Stimulated activated CD4-positive, alpha-beta T cell treated with anti-CD3 and anti-CD28 coated beads, Interleukin-1b, Interleukin-23, amount 100 ng/mL, for 48 hours (primary cell): ENCODE data around the gene FARP1.
"Not testable (repeated sequence)": the region's sequence is repeated elsewhere in the genome, so short reads cannot be mapped to it uniquely, and the experiment has no call there.

Experiments
- DNase-seq: peaks from one replicate; pipeline ENCODE4 v3.0.0-alpha.2; 2020

FARP1 gene

DNA sequence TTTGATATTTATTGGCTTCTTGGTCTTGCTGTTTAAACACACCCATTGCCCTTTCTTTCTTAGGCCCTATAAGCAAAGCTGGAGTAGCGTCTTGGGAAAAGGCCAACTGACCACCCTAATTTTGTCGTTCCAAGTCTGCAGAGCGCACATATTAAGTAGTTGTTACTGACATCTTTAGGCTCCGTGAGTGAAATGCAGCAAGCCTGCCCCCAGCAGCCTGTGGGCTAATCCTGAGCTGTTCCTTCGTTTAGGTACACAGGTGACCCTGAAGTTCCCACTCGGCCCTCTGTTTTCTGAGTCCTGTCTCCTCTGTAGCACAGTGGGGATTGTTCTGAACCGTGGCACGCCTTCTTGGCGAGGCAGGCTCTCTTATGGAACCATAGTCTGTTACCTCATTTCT, 263.5 kb downstream of the FARP1 start:
- no peak for DNase-seq

- DNase-seq: no peak
Measured at GRCh38 chr13:98406971-98407370, 264.1 kb downstream of the FARP1 start.

- DNase-seq: no peak
Measured at GRCh38 chr13:98407575-98407974, 264.7 kb downstream of the FARP1 start.

DNA sequence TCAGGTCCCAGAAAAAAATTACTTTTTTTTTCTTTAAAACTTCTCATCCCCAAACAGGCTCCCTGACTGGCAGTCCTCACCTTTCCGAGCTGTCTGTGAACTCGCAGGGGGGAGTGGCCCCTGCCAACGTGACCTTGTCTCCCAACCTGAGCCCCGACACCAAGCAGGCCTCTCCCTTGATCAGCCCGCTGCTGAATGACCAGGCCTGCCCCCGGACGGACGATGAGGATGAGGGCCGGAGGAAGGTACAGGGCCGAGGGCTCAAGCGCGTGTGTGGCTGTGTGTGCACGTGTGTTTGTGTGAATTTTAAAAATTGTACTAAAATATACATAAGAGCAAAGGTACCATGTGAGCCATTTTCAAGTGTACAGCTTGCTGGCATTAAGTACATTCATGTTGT, 266.4 kb downstream of the FARP1 start:
- no peak for DNase-seq

- DNase-seq: no peak
Measured at GRCh38 chr13:98410612-98411011, 267.7 kb downstream of the FARP1 start.

DNA sequence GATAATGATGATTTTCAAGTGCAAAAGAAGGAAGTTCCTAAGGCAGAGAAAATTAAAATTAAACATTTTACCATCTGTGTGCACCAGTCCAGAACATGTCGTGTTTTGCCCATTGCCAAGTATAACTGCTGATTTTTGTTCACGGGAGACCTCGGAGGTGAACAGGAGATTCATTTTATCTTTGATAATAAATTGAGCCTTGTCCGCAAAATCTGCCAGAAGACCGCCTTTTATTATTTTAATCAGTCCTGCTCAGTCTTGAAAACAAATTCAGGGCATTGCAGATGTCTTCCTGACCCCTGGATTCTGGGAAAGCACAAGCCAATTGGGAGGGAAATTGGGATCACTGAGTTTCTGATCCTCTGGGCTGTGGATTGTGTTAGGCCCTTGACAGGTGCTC, 268.1 kb downstream of the FARP1 start:
- no peak for DNase-seq

- DNase-seq: no peak
Measured at GRCh38 chr13:98411617-98412265, 268.8 kb downstream of the FARP1 start.

GRCh38 chr13:98413278-98413677, 270.4 kb downstream of the FARP1 start:
- DNase-seq: not testable (repeated sequence)

DNA sequence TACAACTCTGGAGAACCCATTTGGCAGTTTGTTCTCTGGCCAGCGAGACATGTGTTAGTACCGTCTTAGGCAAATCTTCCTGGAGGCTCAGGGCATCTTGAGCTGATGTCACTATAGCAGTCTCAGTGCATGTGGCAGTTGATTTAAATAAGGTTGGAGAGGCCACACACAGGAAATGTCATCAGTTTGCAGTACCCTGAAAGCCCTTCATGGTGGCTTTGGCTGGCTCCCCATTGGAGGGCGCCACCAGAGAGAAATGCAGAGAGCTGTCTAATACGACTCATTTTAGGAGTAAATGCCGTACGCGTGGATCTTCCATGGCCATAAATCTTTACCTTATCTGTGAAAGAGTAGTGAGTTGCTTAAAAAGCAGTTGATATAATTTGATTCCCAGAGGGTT, 270.9 kb downstream of the FARP1 start:
- peak; percentile 5 for DNase-seq

- DNase-seq: no peak
Measured at GRCh38 chr13:98415326-98416070, 272.6 kb downstream of the FARP1 start.

- no peak for DNase-seq
Measured at GRCh38 chr13:98416408-98416807, 273.5 kb downstream of the FARP1 start.

DNA sequence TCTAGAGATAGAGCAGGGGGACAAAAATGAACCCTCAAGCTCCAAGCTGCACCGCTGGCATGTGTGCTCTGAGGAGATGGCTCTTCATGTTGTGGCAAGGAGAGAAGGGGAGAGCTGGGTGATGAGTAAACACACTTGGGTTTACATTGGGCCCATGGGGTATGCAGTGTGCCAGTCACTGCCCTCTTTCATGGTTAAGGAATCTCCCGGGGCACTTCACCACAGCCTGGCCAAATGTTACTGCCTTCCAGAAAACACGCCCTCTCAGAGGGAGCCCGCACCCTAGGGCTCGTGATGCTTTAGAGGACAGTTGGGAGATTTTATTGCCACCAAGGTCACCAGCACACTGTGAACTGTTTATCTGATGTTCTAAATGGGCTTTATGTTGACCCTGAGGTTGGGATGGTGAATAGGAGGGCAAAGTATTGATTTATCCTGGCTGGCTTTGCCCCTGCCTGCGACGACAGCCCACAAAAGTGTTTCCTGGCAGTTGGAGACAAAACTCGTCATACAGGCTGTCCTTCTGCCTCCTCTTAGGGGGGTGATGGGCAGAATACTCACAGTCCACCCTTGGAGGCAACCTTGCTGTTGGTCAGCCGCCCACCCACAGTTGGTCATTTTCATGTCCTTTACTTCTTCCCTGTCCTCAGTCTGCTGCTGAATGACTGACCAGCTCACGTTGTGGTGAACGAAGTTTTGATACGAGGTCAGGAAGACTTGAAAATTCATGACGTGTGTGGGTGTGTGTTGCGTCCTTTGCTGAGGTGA, 277.1 kb downstream of the FARP1 start:
- no peak for DNase-seq

GRCh38 chr13:98420554-98421175, 277.8 kb downstream of the FARP1 start:
- DNase-seq: no peak

DNA sequence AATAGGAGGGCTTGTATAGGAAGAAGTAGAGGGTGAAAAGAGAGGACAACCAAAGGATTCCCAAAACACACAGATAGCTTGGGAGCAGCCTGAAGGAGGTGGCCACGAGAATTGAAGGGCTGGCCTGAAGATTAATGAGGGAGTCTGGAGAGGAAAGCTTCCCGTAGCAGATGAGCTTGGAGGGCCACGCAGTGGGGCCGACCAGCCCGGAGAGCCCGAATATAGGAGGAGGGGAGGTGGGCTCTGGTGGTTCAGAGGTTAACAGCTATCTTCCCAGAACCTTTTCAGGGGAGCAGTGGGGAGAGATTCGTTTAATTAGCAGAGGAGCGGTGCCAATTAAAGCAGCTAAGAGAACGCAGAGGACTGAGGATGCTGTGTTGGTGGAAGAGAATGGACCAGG, 279.2 kb downstream of the FARP1 start:
- no peak for DNase-seq

GRCh38 chr13:98423417-98423816, 280.5 kb downstream of the FARP1 start:
- no peak for DNase-seq

DNA sequence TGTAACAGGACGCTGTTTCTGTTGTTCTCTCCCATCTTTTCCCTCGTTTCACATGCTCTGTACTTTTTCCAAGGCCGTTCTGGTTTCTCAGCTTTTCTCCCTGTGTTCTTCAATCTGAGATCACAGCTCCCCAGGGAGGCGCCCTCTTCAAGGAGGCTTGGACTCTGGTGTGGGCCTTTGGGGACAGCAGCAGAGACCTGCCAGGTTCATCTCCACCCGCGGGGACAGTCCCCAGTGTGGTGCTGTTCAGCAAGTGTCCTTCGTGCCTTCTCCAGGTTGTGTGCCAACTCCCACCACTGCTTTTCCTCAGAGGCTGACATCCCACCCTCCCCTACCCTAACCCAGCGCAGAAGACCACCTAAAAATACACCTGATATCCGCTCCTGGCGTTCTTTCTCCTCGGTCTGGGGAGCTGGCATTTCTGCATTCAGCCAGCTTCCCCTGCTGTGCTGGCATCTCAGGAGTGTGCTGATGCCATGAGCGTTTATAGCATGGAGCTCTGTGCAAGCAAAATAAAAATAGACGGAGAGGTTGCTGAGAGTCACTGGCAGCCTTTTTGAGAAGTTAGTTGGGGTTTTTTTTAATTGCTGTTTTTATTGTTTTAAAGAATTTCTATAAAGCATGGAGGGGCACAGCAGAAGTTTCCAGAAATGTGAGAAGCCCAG, 284.6 kb downstream of the FARP1 start:
- no peak for DNase-seq

DNA sequence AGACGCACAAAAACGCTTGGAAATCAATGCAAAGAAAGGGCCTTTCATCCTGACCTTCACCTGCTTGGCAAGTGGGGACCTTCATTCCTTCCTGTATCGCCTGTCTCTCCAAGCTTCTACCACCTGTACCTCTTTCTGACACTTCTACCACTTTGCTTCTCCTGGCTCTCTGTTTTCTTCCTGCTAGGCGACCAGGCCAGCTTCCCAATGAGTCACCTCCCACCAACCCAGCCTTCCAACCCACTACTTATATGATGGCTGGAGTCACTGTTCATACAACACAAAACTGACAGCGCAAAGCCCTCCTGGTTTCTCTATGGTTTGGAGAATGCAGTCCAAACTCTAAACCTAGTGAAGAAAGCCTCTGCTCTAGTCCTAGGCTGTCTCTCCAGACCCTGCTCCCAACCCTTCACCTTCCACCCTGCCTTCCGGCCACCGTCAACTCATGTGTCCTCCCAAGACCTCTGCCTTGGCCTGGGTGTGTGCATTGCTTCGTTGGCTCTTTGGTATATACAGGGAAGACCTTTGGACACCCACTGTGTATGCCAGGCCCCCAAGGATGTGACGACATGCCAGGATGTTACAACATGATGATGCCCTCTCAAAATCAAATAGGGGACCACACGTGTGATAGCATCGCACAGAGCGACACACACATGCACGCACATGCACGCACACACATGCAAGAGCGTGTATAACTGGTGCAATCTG, 285.5 kb downstream of the FARP1 start:
- DNase-seq: no peak

GRCh38 chr13:98429081-98429480, 286.2 kb downstream of the FARP1 start:
- DNase-seq: no peak

DNA sequence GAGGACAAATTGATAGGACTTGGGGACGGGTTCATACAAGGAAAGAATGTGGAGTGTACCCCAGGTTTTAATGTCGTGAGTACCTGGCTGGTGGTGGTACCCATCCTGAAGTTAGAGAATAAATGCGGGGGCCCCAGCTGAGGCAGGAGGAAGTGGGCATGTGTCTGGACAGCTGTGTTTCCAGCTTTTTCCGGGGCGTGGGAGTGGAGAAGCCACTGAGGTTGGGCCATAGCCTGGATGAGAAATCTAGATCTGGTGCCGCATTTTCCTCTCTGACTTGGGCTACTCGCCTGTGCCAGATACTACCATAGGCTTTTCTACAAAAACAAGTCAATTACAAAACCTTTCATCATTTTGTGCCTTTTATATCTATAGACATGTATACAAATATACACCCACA, 286.6 kb downstream of the FARP1 start:
- DNase-seq: no peak

DNA sequence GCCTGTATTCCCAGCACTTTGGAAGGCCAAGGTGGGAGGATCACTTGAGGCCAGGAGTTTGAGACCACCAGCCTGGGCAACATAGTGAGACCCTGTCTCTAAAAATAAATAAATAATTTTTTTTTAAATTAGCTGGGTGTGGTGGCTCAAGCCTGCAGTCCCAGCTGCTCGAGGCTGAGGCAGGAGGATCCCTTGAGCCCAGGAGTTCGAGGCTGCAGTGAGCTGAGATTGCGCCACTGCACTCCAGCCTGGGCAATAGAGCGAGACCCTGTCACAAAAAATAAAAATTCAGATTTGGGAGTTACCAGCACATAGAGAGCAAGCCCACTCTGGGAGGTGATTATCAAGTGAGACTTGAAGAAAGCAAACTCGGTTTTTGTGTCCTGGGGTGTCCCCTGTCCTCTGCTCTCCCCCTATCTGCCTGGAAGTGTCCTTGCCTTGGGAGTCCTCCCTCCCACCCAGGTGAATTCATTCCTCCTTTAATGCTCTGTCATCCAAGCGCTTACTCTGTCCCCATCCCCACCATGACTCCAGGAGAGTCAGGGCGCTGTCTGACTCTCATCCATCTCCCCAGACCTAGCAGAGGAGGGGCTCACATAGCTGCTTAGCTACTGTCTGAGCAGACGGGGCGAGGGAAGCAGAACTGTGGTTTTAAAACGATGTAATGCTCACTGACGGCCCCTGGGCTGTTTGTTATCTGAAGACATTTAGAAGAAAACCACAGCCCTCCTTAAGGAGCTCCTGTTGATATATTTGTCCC, 287.3 kb downstream of the FARP1 start:
- no peak for DNase-seq

DNA sequence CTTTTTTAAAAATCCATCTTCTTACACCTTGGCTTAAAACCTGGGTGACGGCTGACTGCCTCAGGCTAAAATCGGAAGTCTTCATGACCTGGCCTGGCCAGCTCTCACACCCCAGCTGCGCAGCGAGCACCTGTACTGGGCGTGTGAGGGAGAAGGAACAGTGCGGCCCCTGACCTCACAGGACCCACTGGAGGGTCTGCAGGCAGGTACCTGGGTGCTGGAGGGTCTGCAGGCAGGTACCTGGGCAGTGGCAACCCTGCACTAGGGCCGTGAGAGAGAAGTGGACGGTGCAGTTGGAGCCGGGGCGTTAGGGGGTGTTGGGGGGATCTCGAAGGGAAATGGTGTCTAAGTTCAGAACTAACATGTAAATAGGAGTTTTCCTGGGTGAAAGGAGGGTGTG, 289.7 kb downstream of the FARP1 start:
- DNase-seq: no peak

GRCh38 chr13:98433654-98434053, 290.8 kb downstream of the FARP1 start:
- DNase-seq: no peak
